Smooth muscle cell of the pulmonary artery (primary cell): ENCODE data around the gene MYO16. TPM values are rescaled to one million over a fixed set of nuclear protein-coding genes. Genes with fewer than 3 reads are reported as not detected.

Source experiments
- total RNA-seq: library from RNA; depleted of rRNA; stranded (reverse); fragments of >200 nt; gene quantifications from 2 replicates; pipeline ENCODE4 v1.2.3, GENCODE V29; 2014

The MYO16 gene
- not detected in 2 replicates for total RNA-seq

DNA sequence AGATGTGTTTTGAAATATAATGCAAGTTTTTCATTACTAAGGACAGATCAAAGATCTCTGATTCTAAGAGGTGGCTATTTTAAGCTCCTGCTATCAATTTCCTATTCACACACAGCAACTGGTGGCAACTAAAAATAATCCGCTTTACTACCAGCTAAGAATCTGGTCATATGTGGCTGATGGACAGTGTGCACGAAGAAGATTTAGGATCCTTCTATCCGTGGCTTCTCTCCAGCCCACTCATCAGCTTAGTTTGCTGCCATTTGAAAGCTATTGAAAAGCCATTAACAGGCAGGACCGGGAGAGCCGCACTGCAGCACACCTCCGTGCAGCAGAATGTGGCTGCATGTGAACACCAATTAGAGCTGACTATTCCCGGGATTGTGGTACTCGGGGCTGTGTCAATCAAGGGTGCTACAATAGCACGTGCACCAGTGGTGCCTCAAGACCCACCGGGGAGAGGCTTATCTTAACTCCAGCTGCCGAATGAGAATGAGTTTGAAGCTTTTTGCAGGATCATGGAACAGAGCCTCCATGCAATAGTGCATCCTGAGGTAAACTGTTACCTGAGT lies at the start of gene MYO16:
Gene MYO16, plus strand, starts transcription at position 431 of the 572 bp plus-strand sequence. CDS start 234 bp downstream, outside the sequence.

